Measurements from ENCODE around the gene EFHB. TPM values are rescaled to one million over a fixed set of nuclear protein-coding genes. Genes with fewer than 3 reads are reported as not detected.

Gene EFHB, protein sequence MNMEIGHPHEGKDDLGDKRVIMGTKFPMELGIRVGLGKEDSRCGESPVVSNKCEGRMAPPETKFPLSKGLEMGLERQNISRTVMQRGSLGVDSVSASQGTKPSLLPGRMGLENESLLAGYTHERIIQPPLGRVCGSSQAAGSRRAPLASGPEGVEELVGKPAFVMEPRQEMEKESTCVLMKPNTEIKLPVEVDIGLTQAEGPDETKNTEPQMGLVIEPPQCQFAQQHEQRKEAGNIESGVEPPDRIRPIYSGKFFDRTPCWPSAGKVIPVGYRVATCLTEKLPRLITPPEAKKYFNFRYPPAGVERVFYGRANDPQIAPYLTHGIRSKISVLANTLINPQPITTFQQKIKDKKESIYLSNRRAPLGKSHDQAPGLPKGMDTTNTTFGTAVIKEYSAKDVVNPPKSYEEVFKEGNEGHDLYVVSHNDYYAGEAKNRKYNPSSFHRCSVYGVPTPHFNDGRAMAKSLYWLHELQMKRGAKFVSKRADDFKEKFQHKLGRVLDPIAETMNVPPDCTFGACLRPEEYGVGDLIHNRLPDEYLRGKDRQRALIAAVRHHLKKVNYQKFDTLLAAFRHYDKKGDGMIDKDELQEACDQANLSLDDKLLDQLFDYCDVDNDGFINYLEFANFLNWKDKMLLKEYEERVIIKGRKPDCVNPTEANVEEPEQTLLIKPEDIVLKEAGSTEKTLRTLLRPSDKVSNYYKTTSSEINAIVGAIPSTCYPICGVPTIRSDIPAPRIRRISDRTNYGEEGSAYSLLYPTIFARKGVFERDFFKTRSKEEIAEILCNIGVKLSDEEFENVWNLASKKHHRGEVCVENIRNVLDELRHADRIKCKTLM
- 0.25 TPM in 1 of 2 replicates, not detected in the other for total RNA-seq

DNA sequence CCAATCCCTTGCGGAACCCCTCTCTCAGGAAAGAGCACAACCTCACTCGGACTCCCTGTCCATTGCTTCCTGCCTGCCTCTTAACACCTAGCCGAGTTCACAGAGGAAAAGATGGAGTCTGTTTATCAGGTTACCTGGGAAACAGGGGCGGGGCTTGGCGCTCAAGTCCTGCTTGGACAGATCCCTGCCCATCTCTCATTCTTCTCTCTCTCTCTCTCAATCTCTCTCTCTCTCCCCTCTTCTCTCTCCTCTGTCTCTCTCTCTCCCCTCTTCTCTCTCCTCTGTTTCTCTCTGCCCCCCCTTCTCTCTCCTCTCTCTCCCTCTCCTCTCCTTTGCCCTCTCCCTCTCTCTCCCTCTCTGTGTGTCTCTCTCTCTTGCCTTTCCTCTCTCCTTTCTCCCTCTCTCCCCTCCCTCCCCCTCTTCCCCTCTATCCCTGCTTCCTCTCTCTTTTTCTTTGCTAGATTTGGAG lies at the start of gene EFHB:
Gene EFHB, minus strand, starts transcription at position 120 of the 469 bp plus-strand sequence. CDS start 199 bp downstream, outside the sequence.

DNA sequence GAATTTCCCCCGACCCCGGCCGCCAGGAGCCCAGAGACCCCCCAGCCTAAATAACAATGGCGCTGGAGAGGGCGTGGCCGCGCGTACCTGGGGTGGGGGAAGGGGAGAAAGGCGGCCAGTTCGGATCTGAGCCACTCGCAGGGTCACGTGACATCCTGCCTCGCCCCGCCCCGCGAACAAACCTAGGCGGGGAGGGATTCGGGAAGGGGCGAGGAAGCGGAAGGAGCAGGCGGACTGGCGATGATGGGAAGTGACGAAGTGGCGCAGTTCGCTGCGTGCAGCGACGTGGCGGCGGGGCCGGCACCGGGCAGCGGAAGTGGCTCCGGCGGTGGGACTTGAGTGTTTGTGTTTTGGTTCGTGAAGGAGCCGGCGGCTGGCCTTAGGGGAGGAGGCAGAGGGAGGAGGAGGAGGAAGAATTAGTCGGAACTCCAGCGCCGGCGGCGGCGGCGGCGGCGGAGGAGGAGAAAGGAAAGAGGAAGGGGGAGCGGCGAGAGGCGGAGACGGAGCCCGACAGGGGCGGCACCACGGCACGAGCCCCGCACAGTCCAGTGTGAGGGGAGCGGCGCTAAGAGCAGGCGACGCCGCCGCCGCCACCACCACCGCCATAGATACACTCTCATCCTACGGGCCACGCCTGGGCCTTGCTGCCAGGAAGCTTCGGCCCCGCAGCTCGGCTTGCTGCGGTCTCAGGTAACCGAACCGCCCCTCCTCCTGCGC lies 13.0 kb upstream of the EFHB start, which contains the start of gene RAB5A:
Gene RAB5A, plus strand, starts transcription at position 266 of the 717 bp plus-strand sequence. CDS start 3,802 bp downstream, outside the sequence.

Other genes starting within 250 kb of the EFHB start
- gene RAB5A, start 12.9 kb upstream of the EFHB start, total RNA-seq = 53.8 and 57.0 TPM in 2 replicates
- gene PP2D1, start 78.0 kb upstream of the EFHB start, total RNA-seq = not detected in 2 replicates
- 7.2 and 8.8 TPM in 2 replicates for gene KAT2B, start 106.2 kb upstream of the EFHB start, total RNA-seq

All from mammary microvascular endothelial cell (primary cell).